Suppressor macrophage (primary cell): Measurements from ENCODE around the gene IL36A.
A peak's percentile ranks its signal among the peaks of the same experiment; 100 is the strongest.

ENCODE experiments used
- DNase-seq, 4 experiments: peaks; one replicate each; pipeline ENCODE4 v3.0.0-alpha.2; 2020 to 2022

The IL36A gene

GRCh38 chr2:113050921-113051895 lies 45.9 kb downstream of the IL36A start:
- DNase-seq = no peak

GRCh38 chr2:113052396-113052917 lies 47.2 kb downstream of the IL36A start, which contains the start of gene IL36B:
TSS of gene IL36B (minus strand) at chr2:113052867.
- DNase-seq = no peak

- no peak for DNase-seq
These were observed 48.4 kb downstream of the IL36A start for GRCh38 chr2:113053666-113054065.

DNA sequence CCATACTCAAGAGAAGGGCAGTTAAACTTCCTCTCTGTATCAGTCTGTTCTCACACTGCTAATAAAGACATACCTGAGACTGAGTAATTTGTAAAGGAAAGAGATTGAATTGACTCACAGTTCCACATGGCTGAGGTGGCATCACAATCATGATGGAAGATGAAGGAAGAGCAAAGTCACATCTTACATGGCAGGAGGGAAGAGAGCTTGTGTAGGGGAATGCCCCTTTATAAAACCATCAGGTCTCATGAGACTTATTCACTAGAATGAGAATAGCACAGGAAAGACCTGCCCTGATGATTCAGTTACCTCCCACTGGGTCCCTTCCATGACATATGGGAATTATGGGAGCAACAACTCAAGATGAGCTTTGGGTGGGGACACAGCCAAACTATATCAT lies 48.8 kb downstream of the IL36A start:
- peak in 2 of 4 experiments; percentile 19 to 38 for DNase-seq

DNA sequence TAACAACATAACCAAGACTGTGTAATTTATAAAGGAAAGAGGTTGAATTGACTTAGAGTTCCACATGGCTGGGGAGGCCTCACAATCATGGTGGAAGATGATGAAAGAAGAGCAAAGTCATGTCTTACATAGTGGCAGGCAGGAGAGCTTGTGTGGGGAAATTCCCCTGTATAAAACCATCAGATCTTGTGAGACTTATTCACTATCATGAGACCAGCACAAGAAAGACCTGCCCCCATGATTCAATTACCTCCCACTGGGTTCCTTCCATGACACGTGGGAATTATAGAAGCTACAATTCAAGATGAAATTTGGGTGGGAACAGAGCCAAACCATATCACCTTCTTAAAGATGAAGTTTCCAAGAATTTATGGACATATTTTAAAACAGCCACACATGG lies 51.3 kb downstream of the IL36A start:
- peak; percentile 47 to 89 (median 76) for DNase-seq

GRCh38 chr2:113057117-113057516 lies 51.9 kb downstream of the IL36A start:
- DNase-seq = no peak
